Measurements from ENCODE around the gene BTLA.

- TF ChIP-seq CTCF (IDR thresholded peaks at IDR 0.05) (no peak), ZFX (IDR thresholded peaks at IDR 0.05; ENCODE audit: borderline replicate concordance) (no peak)
Observed at GRCh38 chr3:112469671-112470070, 29.6 kb downstream of the BTLA start.
